Hepatocyte (in vitro differentiated cells): ENCODE results near the gene AOPEP. TPM values are rescaled to one million over a fixed set of nuclear protein-coding genes. Genes with fewer than 3 reads are reported as not detected.
A peak's percentile ranks its signal among the peaks of the same experiment; 100 is the strongest.

Experiments
- DNase-seq: peaks from one replicate; pipeline ENCODE4 v3.0.0-alpha.2; 2016; ENCODE audit warnings: low spot score
- H2AFZ ChIP-seq: fragments of 200-600 bp; sonication (generic); 2 replicates; pipeline ENCODE4 v1.6.0; 2016; ENCODE audit warnings: antibody characterized with exemption, mild to moderate bottlenecking
- H3K27ac ChIP-seq: fragments of 200-600 bp; sonication (generic); 2 replicates; pipeline ENCODE4 v1.5.1; 2016; ENCODE audit warnings: mild to moderate bottlenecking
- H3K27me3 ChIP-seq: fragments of 200-600 bp; sonication (generic); 2 replicates; pipeline ENCODE4 v1.6.1; 2016
- H3K36me3 ChIP-seq: fragments of 200-600 bp; sonication (generic); replicated peaks from 2 replicates; pipeline ENCODE4 v1.5.1; 2016; ENCODE audit warnings: low read depth; ENCODE audit not compliant: insufficient read depth
- H3K4me1 ChIP-seq: fragments of 200-600 bp; sonication (generic); 2 replicates; pipeline ENCODE4 v1.5.1; 2016; ENCODE audit warnings: mild to moderate bottlenecking, moderate library complexity; ENCODE audit not compliant: insufficient read depth
- H3K4me2 ChIP-seq: fragments of 200-600 bp; sonication (generic); 2 replicates; pipeline ENCODE4 v1.6.0; 2016
- H3K4me3 ChIP-seq: fragments of 200-600 bp; sonication (generic); 2 replicates; pipeline ENCODE4 v1.5.1; 2016; ENCODE audit warnings: mild to moderate bottlenecking
- H3K79me2 ChIP-seq: fragments of 200-600 bp; sonication (generic); 2 replicates; pipeline ENCODE4 v1.6.0; 2017; ENCODE audit warnings: mild to moderate bottlenecking
- H3K9me2 ChIP-seq: fragments of 200-600 bp; sonication (generic); replicated peaks from 2 replicates; pipeline ENCODE4 v1.6.0; 2017; ENCODE audit warnings: mild to moderate bottlenecking; ENCODE audit not compliant: insufficient read depth
- H3K9me3 ChIP-seq: fragments of 200-600 bp; sonication (generic); 2 replicates; pipeline ENCODE4 v1.5.1; 2016; ENCODE audit warnings: low read depth, mild to moderate bottlenecking
- H4K20me1 ChIP-seq: fragments of 200-600 bp; sonication (generic); 2 replicates; pipeline ENCODE4 v1.6.0; 2016; ENCODE audit warnings: mild to moderate bottlenecking; ENCODE audit not compliant: insufficient read depth, poor library complexity, severe bottlenecking
- CTCF ChIP-seq: fragments of 200-600 bp; sonication (generic); IDR thresholded peaks from 2 replicates; pipeline ENCODE4 v1.5.1; 2016; ENCODE audit warnings: antibody characterized with exemption, mild to moderate bottlenecking; ENCODE audit not compliant: poor library complexity
- EZH2 ChIP-seq: fragments of 200-600 bp; sonication (generic); IDR thresholded peaks from 2 replicates; pipeline ENCODE4 v1.6.1; 2016; ENCODE audit warnings: antibody characterized with exemption, mild to moderate bottlenecking, borderline replicate concordance
- EZH2phosphoT487 ChIP-seq: fragments of 200-600 bp; sonication (generic); IDR thresholded peaks from one replicate; pipeline ENCODE4 v1.6.1; 2018; ENCODE audit warnings: antibody characterized with exemption, mild to moderate bottlenecking, low read depth, moderate library complexity; ENCODE audit not compliant: unreplicated experiment, severe bottlenecking
- WGBS: methylation state at CpG from one replicate; pipeline ENCODE4 v1.1.6; 2016; ENCODE audit warnings: low lambda C conversion rate; ENCODE audit errors: missing lambda C conversion rate; 5-methylcytosine and 5-hydroxymethylcytosine counted together
- polyA plus RNA-seq: library from polyadenylated mRNA; unstranded; fragments of >200 nt; fragmentation: Nextera tagmentation; extraction: Ambion mirVana; gene quantifications from 2 replicates; pipeline ENCODE4 v1.2.1, GENCODE V29; 2016
- total RNA-seq: library from RNA; depleted of rRNA; stranded (reverse); fragments of >200 nt; gene quantifications from 2 replicates; pipeline ENCODE4 v1.2.3, GENCODE V29; 2014

Gene AOPEP
- total and polyA plus RNA-seq, 2 experiments from 2014 or later, result 82.8 to 101 TPM

GRCh38 chr9:94794476-94795167 is 68.1 kb downstream of the AOPEP start:
- no peak for TF ChIP-seq EZH2
- H2AFZ ChIP-seq, result no peak overlapping the region
- WGBS, result 100% methylated on average over 1 of the region's 1 CpG

GRCh38 chr9:94796687-94797086 is 70.2 kb downstream of the AOPEP start:
- no peak overlapping the region for H3K4me3 ChIP-seq
- H3K9me3 ChIP-seq, result no peaks in the 10 kb centered on the region
- no peak overlapping the region for H3K4me2 ChIP-seq
- H3K27me3 ChIP-seq, result no peaks in the 10 kb centered on the region
- H3K9me2 ChIP-seq, result no peaks in the 10 kb centered on the region
- peaks cover 3% of the 10 kb centered on the region for H3K79me2 ChIP-seq
- H3K27ac ChIP-seq, result peak overlapping the region; percentile 39
- no peak overlapping the region for H2AFZ ChIP-seq
- H3K36me3 ChIP-seq, result no peaks in the 10 kb centered on the region
- no peak for DNase-seq
- TF ChIP-seq EZH2, result no peak
- TF ChIP-seq CTCF, result no peak
- TF ChIP-seq EZH2phosphoT487, result no peak
- 22% methylated on average over 1 of the region's 1 CpG for WGBS
- H4K20me1 ChIP-seq, result no peaks in the 10 kb centered on the region
- peaks cover 37% of the 10 kb centered on the region for H3K4me1 ChIP-seq

More at GRCh38 chr9:94794476-94795167, 68.1 kb downstream of the AOPEP start:
- H4K20me1 ChIP-seq, result no peaks in the 10 kb centered on the region
- no peak overlapping the region for H3K4me3 ChIP-seq
- no peak for DNase-seq
- no peaks in the 10 kb centered on the region for H3K9me3 ChIP-seq
- H3K9me2 ChIP-seq, result no peaks in the 10 kb centered on the region
- H3K27ac ChIP-seq, result no peak overlapping the region
- H3K27me3 ChIP-seq, result no peaks in the 10 kb centered on the region
- no peak overlapping the region for H3K4me2 ChIP-seq
- H3K4me1 ChIP-seq, result peaks cover 22% of the 10 kb centered on the region
- no peaks in the 10 kb centered on the region for H3K36me3 ChIP-seq
- H3K79me2 ChIP-seq, result peaks cover 4% of the 10 kb centered on the region

GRCh38 chr9:94798201-94798600 is 71.7 kb downstream of the AOPEP start:
- Histone ChIP-seq H3K79me2 (no peaks in the 10 kb centered on the region), H3K27me3 (no peaks in the 10 kb centered on the region), H3K27ac (peak overlapping the region; percentile 90), H3K36me3 (no peaks in the 10 kb centered on the region), H3K4me2 (no peak overlapping the region), H4K20me1 (no peaks in the 10 kb centered on the region), H3K9me3 (no peaks in the 10 kb centered on the region), H3K9me2 (no peaks in the 10 kb centered on the region), H3K4me3 (no peak overlapping the region), H2AFZ (no peak overlapping the region), H3K4me1 (peaks cover 52% of the 10 kb centered on the region)
- no peak for DNase-seq
- no peak for TF ChIP-seq EZH2
- TF ChIP-seq CTCF, result no peak
- 68% methylated on average over 3 of the region's 3 CpGs for WGBS

- no peaks in the 10 kb centered on the region for H3K9me2 ChIP-seq
- H3K36me3 ChIP-seq, result no peaks in the 10 kb centered on the region
- H3K27me3 ChIP-seq, result no peaks in the 10 kb centered on the region
- H4K20me1 ChIP-seq, result no peaks in the 10 kb centered on the region
- TF ChIP-seq EZH2phosphoT487 (no peak), EZH2 (no peak), CTCF (no peak)
- H3K4me1 ChIP-seq, result peaks cover 53% of the 10 kb centered on the region
- no peak overlapping the region for H3K4me3 ChIP-seq
- DNase-seq, result no peak
- no peak overlapping the region for H2AFZ ChIP-seq
- H3K79me2 ChIP-seq, result peaks cover 2% of the 10 kb centered on the region
- H3K4me2 ChIP-seq, result no peak overlapping the region
- H3K27ac ChIP-seq, result peak overlapping the region; percentile 90
- H3K9me3 ChIP-seq, result no peaks in the 10 kb centered on the region
- WGBS, result 79% methylated on average over 2 of the region's 2 CpGs
Observed at GRCh38 chr9:94798708-94799107, 72.2 kb downstream of the AOPEP start.
